ENCODE results near the gene ELP6.
"Not testable (repeated sequence)": the region's sequence is repeated elsewhere in the genome, so short reads cannot be mapped to it uniquely, and the experiment has no call there.

The ELP6 gene

GRCh38 chr3:47480267-47480666 lies 33.2 kb downstream of the ELP6 start:
- H3K27ac ChIP-seq (ENCODE audit: low read depth, low read length, severe bottlenecking); H3K4me3 ChIP-seq (ENCODE audit: extremely low read depth, insufficient read depth, low read length, poor library complexity, severe bottlenecking); H3K9me3 ChIP-seq (ENCODE audit: control insufficient read depth, low read length); H3K36me3 ChIP-seq (ENCODE audit: control insufficient read depth, insufficient read depth, low read length); H3K4me1 ChIP-seq (ENCODE audit: control insufficient read depth, insufficient read depth, low read length, poor library complexity, severe bottlenecking): not testable (repeated sequence)
- WGBS, 2 experiments (ENCODE audit: insufficient coverage in 2 of 2) = 95 to 97% methylated on average over 5 to 6 of the region's 6 CpGs

- 80 to 93% methylated on average over 1 to 2 of the region's 2 CpGs for WGBS, 2 experiments (ENCODE audit: insufficient coverage in 2 of 2)
Measured at GRCh38 chr3:47479826-47480160, 33.7 kb downstream of the ELP6 start.

GRCh38 chr3:47478022-47478421 lies 35.5 kb downstream of the ELP6 start:
- Histone ChIP-seq H3K4me1 (ENCODE audit: control insufficient read depth, insufficient read depth, low read length, poor library complexity, severe bottlenecking) (no peaks in the 10 kb centered on the region), H3K4me3 (ENCODE audit: extremely low read depth, insufficient read depth, low read length, poor library complexity, severe bottlenecking) (no peak overlapping the region), H3K36me3 (ENCODE audit: control insufficient read depth, insufficient read depth, low read length) (no peaks in the 10 kb centered on the region), H3K9me3 (ENCODE audit: control insufficient read depth, low read length) (no peaks in the 10 kb centered on the region), H3K27ac (ENCODE audit: low read depth, low read length, severe bottlenecking) (no peak overlapping the region)

More at GRCh38 chr3:47479826-47480160, 33.7 kb downstream of the ELP6 start:
- Histone ChIP-seq H3K27ac (ENCODE audit: low read depth, low read length, severe bottlenecking) (no peak overlapping the region), H3K9me3 (ENCODE audit: control insufficient read depth, low read length) (no peaks in the 10 kb centered on the region), H3K4me1 (ENCODE audit: control insufficient read depth, insufficient read depth, low read length, poor library complexity, severe bottlenecking) (no peaks in the 10 kb centered on the region), H3K36me3 (ENCODE audit: control insufficient read depth, insufficient read depth, low read length) (no peaks in the 10 kb centered on the region), H3K4me3 (ENCODE audit: extremely low read depth, insufficient read depth, low read length, poor library complexity, severe bottlenecking) (no peak overlapping the region)

GRCh38 chr3:47476644-47477199 lies 36.8 kb downstream of the ELP6 start:
- H3K27ac ChIP-seq (ENCODE audit: low read depth, low read length, severe bottlenecking) = no peak overlapping the region
- no peaks in the 10 kb centered on the region for H3K4me1 ChIP-seq (ENCODE audit: control insufficient read depth, insufficient read depth, low read length, poor library complexity, severe bottlenecking)
- H3K9me3 ChIP-seq (ENCODE audit: control insufficient read depth, low read length) = no peaks in the 10 kb centered on the region
- WGBS, 2 experiments (ENCODE audit: insufficient coverage in 2 of 2) = 88 to 91% methylated on average over 7 to 10 of the region's 11 CpGs
- H3K4me3 ChIP-seq (ENCODE audit: extremely low read depth, insufficient read depth, low read length, poor library complexity, severe bottlenecking) = peak overlapping the region; percentile 87
- H3K36me3 ChIP-seq (ENCODE audit: control insufficient read depth, insufficient read depth, low read length) = no peaks in the 10 kb centered on the region

GRCh38 chr3:47476330-47476626 lies 37.2 kb downstream of the ELP6 start:
- WGBS, 2 experiments (ENCODE audit: insufficient coverage in 2 of 2) = 100% methylated on average over 1 of the region's 5 CpGs; no CpG with 5 or more reads in 1 of the 2 experiments
- H3K4me3 ChIP-seq (ENCODE audit: extremely low read depth, insufficient read depth, low read length, poor library complexity, severe bottlenecking) = peak overlapping the region; percentile 87
- H3K27ac ChIP-seq (ENCODE audit: low read depth, low read length, severe bottlenecking) = no peak overlapping the region

GRCh38 chr3:47475570-47476329 lies 37.8 kb downstream of the ELP6 start, which contains the start of gene SCAP:
Gene SCAP, minus strand, starts transcription at chr3:47475941. Its CDS starts 32,948 bp downstream, at chr3:47442993.
- no peaks in the 10 kb centered on the region for H3K36me3 ChIP-seq (ENCODE audit: control insufficient read depth, insufficient read depth, low read length)
- peak within 1 kb of the TSS; percentile 87 for H3K4me3 ChIP-seq (ENCODE audit: extremely low read depth, insufficient read depth, low read length, poor library complexity, severe bottlenecking)
- H3K9me3 ChIP-seq (ENCODE audit: control insufficient read depth, low read length) = no peaks in the 10 kb centered on the region
- H3K4me1 ChIP-seq (ENCODE audit: control insufficient read depth, insufficient read depth, low read length, poor library complexity, severe bottlenecking) = no peaks in the 10 kb centered on the region
- H3K27ac ChIP-seq (ENCODE audit: low read depth, low read length, severe bottlenecking) = peak within 1 kb of the TSS; percentile 69
- 4 to 7% methylated on average over 71 to 74 of the region's 88 CpGs for WGBS, 2 experiments (ENCODE audit: insufficient coverage in 2 of 2)

More at GRCh38 chr3:47476330-47476626, 37.2 kb downstream of the ELP6 start:
- no peaks in the 10 kb centered on the region for H3K36me3 ChIP-seq (ENCODE audit: control insufficient read depth, insufficient read depth, low read length)
- H3K4me1 ChIP-seq (ENCODE audit: control insufficient read depth, insufficient read depth, low read length, poor library complexity, severe bottlenecking) = no peaks in the 10 kb centered on the region
- no peaks in the 10 kb centered on the region for H3K9me3 ChIP-seq (ENCODE audit: control insufficient read depth, low read length)

- Histone ChIP-seq H3K36me3 (ENCODE audit: control insufficient read depth, insufficient read depth, low read length) (no peaks in the 10 kb centered on the region), H3K4me3 (ENCODE audit: extremely low read depth, insufficient read depth, low read length, poor library complexity, severe bottlenecking) (peak overlapping the region; percentile 87), H3K27ac (ENCODE audit: low read depth, low read length, severe bottlenecking) (peak overlapping the region; percentile 69), H3K9me3 (ENCODE audit: control insufficient read depth, low read length) (no peaks in the 10 kb centered on the region), H3K4me1 (ENCODE audit: control insufficient read depth, insufficient read depth, low read length, poor library complexity, severe bottlenecking) (no peaks in the 10 kb centered on the region)
- WGBS, 2 experiments (ENCODE audit: insufficient coverage in 2 of 2) = 2 to 3% methylated on average over 11 to 18 of the region's 24 CpGs
Measured at GRCh38 chr3:47475029-47475569, 38.4 kb downstream of the ELP6 start.

GRCh38 chr3:47473391-47473790 lies 40.1 kb downstream of the ELP6 start:
- Histone ChIP-seq H3K36me3 (ENCODE audit: control insufficient read depth, insufficient read depth, low read length) (no peaks in the 10 kb centered on the region), H3K4me1 (ENCODE audit: control insufficient read depth, insufficient read depth, low read length, poor library complexity, severe bottlenecking) (no peaks in the 10 kb centered on the region), H3K4me3 (ENCODE audit: extremely low read depth, insufficient read depth, low read length, poor library complexity, severe bottlenecking) (no peak overlapping the region), H3K27ac (ENCODE audit: low read depth, low read length, severe bottlenecking) (no peak overlapping the region), H3K9me3 (ENCODE audit: control insufficient read depth, low read length) (no peaks in the 10 kb centered on the region)
- WGBS, 2 experiments (ENCODE audit: insufficient coverage in 2 of 2) = 83 to 90% methylated on average over 2 to 3 of the region's 3 CpGs

GRCh38 chr3:47469616-47470015 lies 43.9 kb downstream of the ELP6 start:
- H3K4me1 ChIP-seq (ENCODE audit: control insufficient read depth, insufficient read depth, low read length, poor library complexity, severe bottlenecking) = no peaks in the 10 kb centered on the region
- H3K9me3 ChIP-seq (ENCODE audit: control insufficient read depth, low read length) = no peaks in the 10 kb centered on the region
- no peak overlapping the region for H3K4me3 ChIP-seq (ENCODE audit: extremely low read depth, insufficient read depth, low read length, poor library complexity, severe bottlenecking)
- WGBS, 2 experiments (ENCODE audit: insufficient coverage in 2 of 2) = 80% methylated on average over 1 of the region's 3 CpGs; no CpG with 5 or more reads in 1 of the 2 experiments
- H3K36me3 ChIP-seq (ENCODE audit: control insufficient read depth, insufficient read depth, low read length) = peaks cover 6% of the 10 kb centered on the region
- no peak overlapping the region for H3K27ac ChIP-seq (ENCODE audit: low read depth, low read length, severe bottlenecking)

- not testable (repeated sequence) for H3K36me3 ChIP-seq (ENCODE audit: control insufficient read depth, insufficient read depth, low read length); H3K27ac ChIP-seq (ENCODE audit: low read depth, low read length, severe bottlenecking); H3K9me3 ChIP-seq (ENCODE audit: control insufficient read depth, low read length); H3K4me3 ChIP-seq (ENCODE audit: extremely low read depth, insufficient read depth, low read length, poor library complexity, severe bottlenecking); H3K4me1 ChIP-seq (ENCODE audit: control insufficient read depth, insufficient read depth, low read length, poor library complexity, severe bottlenecking)
- no CpG with 5 or more reads among the region's 1 CpG for WGBS, 2 experiments (ENCODE audit: insufficient coverage in 2 of 2)
Measured at GRCh38 chr3:47468315-47468714, 45.2 kb downstream of the ELP6 start.

GRCh38 chr3:47464588-47464987 lies 48.9 kb downstream of the ELP6 start:
- H3K36me3 ChIP-seq (ENCODE audit: control insufficient read depth, insufficient read depth, low read length) = peaks cover 6% of the 10 kb centered on the region
- no peaks in the 10 kb centered on the region for H3K9me3 ChIP-seq (ENCODE audit: control insufficient read depth, low read length)
- no peak overlapping the region for H3K4me3 ChIP-seq (ENCODE audit: extremely low read depth, insufficient read depth, low read length, poor library complexity, severe bottlenecking)
- no peak overlapping the region for H3K27ac ChIP-seq (ENCODE audit: low read depth, low read length, severe bottlenecking)
- H3K4me1 ChIP-seq (ENCODE audit: control insufficient read depth, insufficient read depth, low read length, poor library complexity, severe bottlenecking) = no peaks in the 10 kb centered on the region
- WGBS, 2 experiments (ENCODE audit: insufficient coverage in 2 of 2) = 80% methylated on average over 1 of the region's 1 CpG; no CpG with 5 or more reads in 1 of the 2 experiments
